Natural killer cell treated with Interleukin-12 subunit alpha and Interleukin-12 subunit beta and Interleukin-15 and Interleukin-18, amount 100 ng/mL, for 72 hours (primary cell): Measurements from ENCODE around the gene HDAC1. TPM values are rescaled to one million over a fixed set of nuclear protein-coding genes. Genes with fewer than 3 reads are reported as not detected.
"Not testable (repeated sequence)": the region's sequence is repeated elsewhere in the genome, so short reads cannot be mapped to it uniquely, and the experiment has no call there.

Experiments
- ATAC-seq, 2 donors: fragments of 150-1000 bp; cut with Tn5 transposase in 1 of 2; sonication (Bioruptor Pico), chemical (Tn5 transposase) in 1 of 2; 2 replicates each; pipeline ENCODE4 v1.10.0; 2021
- DNase-seq: peaks from one replicate; pipeline ENCODE4 v3.0.0; 2022; ENCODE audit warnings: low spot score
- H3K27ac Mint-ChIP-seq, 2 donors: 1 replicate in 1 of 2; 2 replicates in 1 of 2; pipeline ENCODE4 v1.8.0; 2022; ENCODE audit warnings: mixed read lengths in 2 of 2, mild to moderate bottlenecking in 1 of 2, moderate library complexity in 1 of 2
- H3K27me3 Mint-ChIP-seq, 2 donors: 1 replicate in 1 of 2; 2 replicates in 1 of 2; pipeline ENCODE4 v1.8.0; 2022; ENCODE audit warnings: mixed read lengths in 2 of 2
- H3K36me3 Mint-ChIP-seq: one replicate; pipeline ENCODE4 v1.8.0; 2022; ENCODE audit warnings: mixed read lengths
- H3K4me1 Mint-ChIP-seq, 2 donors: 1 replicate in 1 of 2; 2 replicates in 1 of 2; pipeline ENCODE4 v1.8.0; 2022; ENCODE audit warnings: low read depth in 2 of 2, mixed read lengths in 2 of 2, mild to moderate bottlenecking in 1 of 2
- H3K4me3 Mint-ChIP-seq: one replicate; pipeline ENCODE4 v1.8.0; 2022; ENCODE audit warnings: mixed read lengths
- H3K9me3 Mint-ChIP-seq: 2 replicates; pipeline ENCODE4 v1.8.0; 2022; ENCODE audit warnings: mixed read lengths
- total RNA-seq, 2 donors: library from RNA; stranded (reverse); gene quantifications; one replicate each; pipeline ENCODE4 v1.2.3, GENCODE V29; 2022

Gene HDAC1
- total RNA-seq, 2 donors from 2014 or later, result 186 to 225 TPM

- Mint-ChIP-seq H3K4me1 (peaks cover 29 to 31% of the 10 kb centered on the region in 2 donors), H3K4me3 (peak overlapping the region; percentile 48), H3K36me3 (peaks cover 6% of the 10 kb centered on the region), H3K27me3 (no peaks in the 10 kb centered on the region), H3K27ac (peak overlapping the region; percentile 25 to 53), H3K9me3 (peaks cover 3% of the 10 kb centered on the region)
- ATAC-seq (peak in 1 of 2 donors; percentile 73), DNase-seq (no peak)
Measured at GRCh38 chr1:32263744-32264143, 28.1 kb upstream of the HDAC1 start.

- peak overlapping the region; percentile 56 to 94 for H3K27ac Mint-ChIP-seq
- no peak for DNase-seq
- no peaks in the 10 kb centered on the region for H3K27me3 Mint-ChIP-seq
- ATAC-seq, result no peak
- H3K36me3 Mint-ChIP-seq, result peaks cover 6% of the 10 kb centered on the region
- H3K4me3 Mint-ChIP-seq, result no peak overlapping the region
- H3K9me3 Mint-ChIP-seq, result peaks cover 3% of the 10 kb centered on the region
- peaks cover 24 to 26% of the 10 kb centered on the region in 2 donors for H3K4me1 Mint-ChIP-seq
Measured at GRCh38 chr1:32265846-32266245, 26.0 kb upstream of the HDAC1 start.

GRCh38 chr1:32266921-32267591 lies 24.8 kb upstream of the HDAC1 start:
- Mint-ChIP-seq H3K27ac (peak overlapping the region; percentile 91 to 94), H3K4me1 (peaks cover 31 to 32% of the 10 kb centered on the region in 2 donors), H3K9me3 (peaks cover 3% of the 10 kb centered on the region), H3K27me3 (no peaks in the 10 kb centered on the region), H3K4me3 (peak overlapping the region; percentile 74), H3K36me3 (peaks cover 6% of the 10 kb centered on the region)
- DNase-seq (no peak), ATAC-seq (no peak)

GRCh38 chr1:32269744-32270143 lies 22.1 kb upstream of the HDAC1 start:
- H3K36me3 Mint-ChIP-seq, result peaks cover 6% of the 10 kb centered on the region
- DNase-seq (no peak), ATAC-seq (no peak)
- H3K27ac Mint-ChIP-seq, result peak overlapping the region in 1 of 2 donors; percentile 65
- H3K9me3 Mint-ChIP-seq, result peaks cover 3% of the 10 kb centered on the region
- peaks cover 46 to 49% of the 10 kb centered on the region in 2 donors for H3K4me1 Mint-ChIP-seq
- H3K27me3 Mint-ChIP-seq, result no peaks in the 10 kb centered on the region
- no peak overlapping the region for H3K4me3 Mint-ChIP-seq

- Mint-ChIP-seq H3K27me3 (no peaks in the 10 kb centered on the region), H3K9me3 (no peaks in the 10 kb centered on the region), H3K4me1 (peaks cover 32 to 33% of the 10 kb centered on the region in 2 donors), H3K36me3 (no peaks in the 10 kb centered on the region), H3K27ac (peak overlapping the region; percentile 78 to 94), H3K4me3 (peak overlapping the region; percentile 63)
- no peak for DNase-seq
- peak; percentile 29 to 46 for ATAC-seq
Measured at GRCh38 chr1:32272557-32273390, 19.1 kb upstream of the HDAC1 start.

GRCh38 chr1:32273391-32274208 lies 18.3 kb upstream of the HDAC1 start:
- DNase-seq (no peak), ATAC-seq (peak; percentile 64 to 77)
- peak overlapping the region; percentile 63 for H3K4me3 Mint-ChIP-seq
- H3K4me1 Mint-ChIP-seq, result peaks cover 32 to 33% of the 10 kb centered on the region in 2 donors
- no peaks in the 10 kb centered on the region for H3K9me3 Mint-ChIP-seq
- no peaks in the 10 kb centered on the region for H3K36me3 Mint-ChIP-seq
- H3K27ac Mint-ChIP-seq, result peak overlapping the region; percentile 78 to 94
- no peaks in the 10 kb centered on the region for H3K27me3 Mint-ChIP-seq

GRCh38 chr1:32274646-32275340 lies 17.1 kb upstream of the HDAC1 start:
- H3K27ac Mint-ChIP-seq, result peak overlapping the region; percentile 78 to 94
- DNase-seq (no peak), ATAC-seq (no peak)
- H3K9me3 Mint-ChIP-seq, result no peaks in the 10 kb centered on the region
- H3K27me3 Mint-ChIP-seq, result no peaks in the 10 kb centered on the region
- peaks cover 9% of the 10 kb centered on the region for H3K36me3 Mint-ChIP-seq
- no peak overlapping the region for H3K4me3 Mint-ChIP-seq
- peaks cover 32 to 33% of the 10 kb centered on the region in 2 donors for H3K4me1 Mint-ChIP-seq

- Mint-ChIP-seq H3K27ac (no peak overlapping the region), H3K4me1 (peaks cover 32 to 33% of the 10 kb centered on the region in 2 donors), H3K27me3 (no peaks in the 10 kb centered on the region), H3K4me3 (no peak overlapping the region), H3K9me3 (no peaks in the 10 kb centered on the region), H3K36me3 (peaks cover 9% of the 10 kb centered on the region)
- no peak for ATAC-seq
- DNase-seq, result no peak
Measured at GRCh38 chr1:32275424-32275823, 16.5 kb upstream of the HDAC1 start.

GRCh38 chr1:32276032-32276782 lies 15.7 kb upstream of the HDAC1 start:
- no peaks in the 10 kb centered on the region for H3K27me3 Mint-ChIP-seq

GRCh38 chr1:32284777-32285176 lies 7.1 kb upstream of the HDAC1 start:
- not testable (repeated sequence) for H3K27me3 Mint-ChIP-seq, DNase-seq, H3K4me3 Mint-ChIP-seq, ATAC-seq, H3K4me1 Mint-ChIP-seq, H3K9me3 Mint-ChIP-seq, H3K27ac Mint-ChIP-seq, H3K36me3 Mint-ChIP-seq

More at GRCh38 chr1:32276032-32276782, 15.7 kb upstream of the HDAC1 start:
- H3K36me3 Mint-ChIP-seq, result peaks cover 9% of the 10 kb centered on the region
- H3K4me3 Mint-ChIP-seq, result no peak overlapping the region
- no peak for ATAC-seq
- peaks cover 32 to 33% of the 10 kb centered on the region in 2 donors for H3K4me1 Mint-ChIP-seq
- no peak for DNase-seq
- H3K9me3 Mint-ChIP-seq, result no peaks in the 10 kb centered on the region
- no peak overlapping the region for H3K27ac Mint-ChIP-seq

GRCh38 chr1:32285658-32286057 lies 6.2 kb upstream of the HDAC1 start:
- Mint-ChIP-seq H3K9me3 (no peaks in the 10 kb centered on the region), H3K27ac (peak overlapping the region in 1 of 2 donors; percentile 34), H3K4me1 (peaks cover 0 to 3% of the 10 kb centered on the region in 2 donors), H3K36me3 (no peaks in the 10 kb centered on the region), H3K27me3 (no peaks in the 10 kb centered on the region), H3K4me3 (no peak overlapping the region)
- no peak for DNase-seq
- ATAC-seq, result peak in 1 of 2 donors; percentile 20

- ATAC-seq (no peak), DNase-seq (no peak)
- Mint-ChIP-seq H3K4me3 (no peak overlapping the region), H3K9me3 (no peaks in the 10 kb centered on the region), H3K4me1 (peaks cover 5% of the 10 kb centered on the region in 2 donors), H3K36me3 (no peaks in the 10 kb centered on the region), H3K27me3 (no peaks in the 10 kb centered on the region), H3K27ac (no peak overlapping the region)
Measured at GRCh38 chr1:32286763-32287162, 5.1 kb upstream of the HDAC1 start.
